Naive B cell (primary cell): ENCODE measurements around the gene CEP164. TPM values are rescaled to one million over a fixed set of nuclear protein-coding genes. Genes with fewer than 3 reads are reported as not detected.

Source experiments
- ATAC-seq, 2 donors: fragments of 150-1000 bp; cut with Tn5 transposase; 2 replicates each; pipeline ENCODE4 v1.10.0; 2021; ENCODE audit warnings: low read depth in 2 of 2, mild to moderate bottlenecking in 2 of 2, moderate library complexity in 2 of 2
- DNase-seq: peaks from one replicate; pipeline ENCODE4 v3.0.0; 2022
- H3K27ac Mint-ChIP-seq, 6 donors: one replicate each; pipeline ENCODE4 v1.8.0; 2020 to 2022; ENCODE audit warnings: mild to moderate bottlenecking in 6 of 6, mixed read lengths in 6 of 6, moderate library complexity in 5 of 6, inconsistent platforms in 2 of 6
- H3K27me3 Mint-ChIP-seq, 3 donors: one replicate each; pipeline ENCODE4 v1.8.0; 2021 to 2022; ENCODE audit warnings: mixed read lengths in 3 of 3, mild to moderate bottlenecking in 1 of 3
- H3K36me3 Mint-ChIP-seq, 2 donors: one replicate each; pipeline ENCODE4 v1.8.0; 2020 to 2022; ENCODE audit warnings: mixed read lengths in 2 of 2, inconsistent platforms in 1 of 2, mild to moderate bottlenecking in 1 of 2
- H3K4me1 Mint-ChIP-seq, 3 donors: one replicate each; pipeline ENCODE4 v1.8.0; 2020 to 2022; ENCODE audit warnings: mixed read lengths in 3 of 3, inconsistent platforms in 1 of 3, mild to moderate bottlenecking in 1 of 3, moderate library complexity in 1 of 3
- H3K4me3 Mint-ChIP-seq, 8 donors: one replicate each; pipeline ENCODE4 v1.8.0; 2020 to 2022; ENCODE audit warnings: mild to moderate bottlenecking in 8 of 8, mixed read lengths in 8 of 8, moderate library complexity in 8 of 8, inconsistent platforms in 2 of 8
- H3K9me3 Mint-ChIP-seq, 7 donors: one replicate each; pipeline ENCODE4 v1.8.0; 2020 to 2022; ENCODE audit warnings: mixed read lengths in 7 of 7, mild to moderate bottlenecking in 5 of 7, inconsistent platforms in 2 of 7, moderate library complexity in 1 of 7
- polyA plus RNA-seq, 6 donors: library from polyadenylated mRNA; unstranded; fragments of 300-500 nt; fragmentation: Illumina TruSeq; gene quantifications; one replicate each; pipeline ENCODE4 v1.2.3, GENCODE V29; 2021; ENCODE audit warnings: low read depth in 6 of 6

The CEP164 gene
- polyA plus RNA-seq, 6 donors from 2014 or later = 4.7 to 24.4 (median 13.6) TPM

GRCh38 chr11:117415358-117415896 is 87.8 kb downstream of the CEP164 start:
- Mint-ChIP-seq H3K4me3 (no peak overlapping the region), H3K27ac (no peak overlapping the region), H3K27me3 (no peaks in the 10 kb centered on the region), H3K4me1 (no peaks in the 10 kb centered on the region), H3K9me3 (no peaks in the 10 kb centered on the region), H3K36me3 (peaks cover 9 to 17% of the 10 kb centered on the region in 2 donors)
- DNase-seq (no peak), ATAC-seq (no peak)

DNA sequence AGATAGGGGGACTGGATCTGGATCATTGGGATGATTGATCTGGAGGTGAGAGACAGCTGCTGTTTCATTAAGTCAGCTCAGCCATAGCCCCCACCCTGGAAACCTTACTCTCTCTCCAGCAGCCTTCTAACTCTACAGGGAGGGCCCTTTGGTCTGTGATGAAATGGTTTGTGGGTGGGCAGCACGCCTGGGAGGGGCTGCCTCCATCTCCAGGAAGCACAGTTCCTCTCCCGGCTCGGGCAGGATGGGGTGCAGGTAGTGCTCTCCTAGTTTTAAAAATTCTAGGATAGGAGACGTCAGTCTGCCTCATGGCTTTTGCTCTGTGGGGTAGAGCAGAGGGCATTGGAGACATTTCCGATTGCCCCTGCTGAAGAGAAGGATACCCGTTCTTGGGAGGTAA is 89.7 kb downstream of the CEP164 start:
- Mint-ChIP-seq H3K36me3 (peaks cover 8 to 9% of the 10 kb centered on the region in 2 donors), H3K27ac (no peak overlapping the region), H3K9me3 (no peaks in the 10 kb centered on the region), H3K4me3 (no peak overlapping the region), H3K4me1 (no peaks in the 10 kb centered on the region), H3K27me3 (peaks cover 0 to 7% (median 0%) of the 10 kb centered on the region in 3 donors)
- no peak for DNase-seq
- no peak for ATAC-seq

DNA sequence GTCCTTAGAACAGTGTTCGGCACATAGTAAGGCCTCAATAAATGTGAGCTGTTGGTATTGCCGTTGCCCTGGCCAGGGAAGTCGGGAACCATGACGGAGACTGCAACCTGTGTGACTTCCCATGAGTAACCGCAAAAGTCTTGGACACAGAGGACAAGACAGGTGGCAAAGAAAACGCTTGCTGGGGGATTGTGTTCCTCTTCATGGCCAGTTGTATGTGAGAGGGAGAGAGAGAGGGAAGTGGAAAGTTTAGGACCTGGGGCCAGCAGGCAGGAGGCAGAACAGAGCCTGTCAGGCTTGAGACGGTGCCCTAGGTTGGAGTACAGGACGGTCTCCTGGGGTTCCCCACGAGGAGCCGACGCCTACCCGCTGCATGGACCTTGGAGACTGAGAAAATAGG is 90.2 kb downstream of the CEP164 start:
- H3K27me3 Mint-ChIP-seq = peaks cover 0 to 9% (median 0%) of the 10 kb centered on the region in 3 donors

DNA sequence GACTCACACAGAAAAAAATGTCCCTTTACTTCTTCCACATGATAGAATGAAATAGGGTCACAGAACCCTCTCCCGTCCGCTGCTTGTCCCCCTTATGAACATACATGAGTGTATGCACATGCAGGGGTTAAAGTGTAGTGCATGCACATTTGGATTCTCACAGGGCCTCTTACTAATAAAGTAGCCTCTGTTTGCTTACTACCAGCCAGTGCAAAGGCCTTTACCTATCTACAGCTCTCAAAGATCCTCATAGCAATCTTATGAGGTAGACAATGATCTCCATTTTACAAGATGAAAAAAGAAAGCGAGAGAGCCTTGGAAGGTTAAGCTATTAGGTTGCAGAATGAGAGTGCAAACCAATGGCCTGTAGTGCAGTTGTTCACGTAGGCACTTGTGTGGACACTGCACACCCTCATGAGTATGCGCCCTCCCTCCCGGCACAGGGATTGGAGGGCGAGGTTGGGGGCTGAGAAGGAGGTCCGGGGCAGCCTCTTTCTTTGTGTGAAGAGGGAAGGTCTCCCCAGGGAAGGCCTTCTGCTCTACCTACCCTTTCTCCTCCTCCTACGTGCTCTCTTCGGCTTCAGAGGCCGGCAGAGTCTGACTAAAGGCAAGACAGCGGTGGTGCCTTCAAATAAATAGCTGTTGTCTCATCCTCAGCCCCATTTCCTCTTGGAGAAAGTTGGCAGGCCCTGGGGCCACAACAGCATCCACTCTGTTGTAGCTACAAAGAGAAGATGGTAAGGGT is 91.3 kb downstream of the CEP164 start:
- Mint-ChIP-seq H3K36me3 (no peaks in the 10 kb centered on the region), H3K9me3 (no peaks in the 10 kb centered on the region), H3K27me3 (peaks cover 3 to 19% (median 3%) of the 10 kb centered on the region in 3 donors), H3K4me3 (no peak overlapping the region), H3K27ac (no peak overlapping the region), H3K4me1 (no peaks in the 10 kb centered on the region)
- no peak for DNase-seq
- ATAC-seq = no peak

More for the DNA sequence above, 90.2 kb downstream of the CEP164 start:
- H3K4me1 Mint-ChIP-seq = no peaks in the 10 kb centered on the region
- no peaks in the 10 kb centered on the region for H3K9me3 Mint-ChIP-seq
- H3K4me3 Mint-ChIP-seq = no peak overlapping the region
- H3K36me3 Mint-ChIP-seq = peaks cover 7 to 9% of the 10 kb centered on the region in 2 donors
- DNase-seq (no peak), ATAC-seq (no peak)
- peak overlapping the region in 1 of 6 donors; percentile 44 for H3K27ac Mint-ChIP-seq

DNA sequence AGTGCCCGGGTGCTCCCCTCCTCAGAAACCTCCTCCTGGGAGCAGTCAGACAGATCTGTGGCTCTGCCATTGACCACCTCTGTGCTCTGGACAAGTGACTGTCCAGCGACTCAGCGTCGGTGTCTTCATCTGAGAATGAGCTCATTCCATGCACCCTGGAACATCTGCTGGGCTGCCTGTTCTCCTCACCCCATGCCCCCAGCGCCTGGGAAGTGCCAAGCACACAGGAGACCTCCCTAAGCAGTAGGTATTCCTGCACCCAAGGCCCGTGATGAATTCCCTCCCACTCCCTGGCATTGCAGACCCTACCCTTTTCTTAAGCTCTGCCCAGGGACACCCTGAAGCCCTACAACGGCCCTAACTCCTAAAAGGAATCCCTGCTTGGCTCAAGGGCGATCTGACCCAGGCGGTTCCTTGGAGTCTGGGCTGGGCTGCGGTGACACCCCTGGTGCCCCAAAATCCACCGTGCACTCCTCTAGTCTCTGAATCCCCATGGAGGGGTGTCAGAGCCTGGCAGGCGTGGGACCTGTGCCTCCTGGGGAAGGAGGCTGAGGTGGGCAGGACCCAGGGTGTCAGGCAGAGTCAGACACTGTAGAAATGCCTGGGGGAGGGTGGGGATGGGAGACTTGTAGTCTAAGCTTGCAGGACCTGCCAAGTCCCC is 92.0 kb downstream of the CEP164 start:
- no peak overlapping the region for H3K4me3 Mint-ChIP-seq
- no peak overlapping the region for H3K27ac Mint-ChIP-seq
- no peak for DNase-seq
- no peaks in the 10 kb centered on the region for H3K4me1 Mint-ChIP-seq
- no peaks in the 10 kb centered on the region for H3K9me3 Mint-ChIP-seq
- no peak for ATAC-seq
- H3K36me3 Mint-ChIP-seq = no peaks in the 10 kb centered on the region
- peaks cover 7 to 25% (median 8%) of the 10 kb centered on the region in 3 donors for H3K27me3 Mint-ChIP-seq

GRCh38 chr11:117420143-117420485 is 92.5 kb downstream of the CEP164 start:
- Mint-ChIP-seq H3K27me3 (peaks cover 8 to 29% (median 11%) of the 10 kb centered on the region in 3 donors), H3K4me1 (no peaks in the 10 kb centered on the region), H3K9me3 (no peaks in the 10 kb centered on the region), H3K4me3 (no peak overlapping the region), H3K27ac (no peak overlapping the region), H3K36me3 (no peaks in the 10 kb centered on the region)
- ATAC-seq (no peak), DNase-seq (no peak)

DNA sequence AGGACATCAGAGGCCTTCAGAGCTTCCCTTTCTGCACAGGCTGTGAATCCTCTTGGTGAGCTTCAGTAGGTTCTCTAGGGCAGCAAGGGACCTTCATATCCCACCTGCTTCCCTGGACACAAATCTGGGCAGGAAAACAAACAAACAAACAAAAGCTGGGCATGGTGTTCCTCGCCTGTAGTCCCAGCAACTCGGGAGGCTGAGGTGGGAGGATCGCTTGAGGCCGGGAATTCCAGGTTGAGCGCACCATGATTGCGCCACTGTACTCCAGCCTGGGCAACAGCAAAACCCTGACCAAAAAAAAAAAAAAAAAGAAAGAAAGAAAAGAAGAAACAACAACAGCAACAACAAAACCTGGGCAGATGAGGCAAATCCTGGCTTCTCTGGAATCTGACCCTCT is 92.9 kb downstream of the CEP164 start:
- DNase-seq (no peak), ATAC-seq (no peak)
- no peaks in the 10 kb centered on the region for H3K9me3 Mint-ChIP-seq
- no peak overlapping the region for H3K4me3 Mint-ChIP-seq
- no peak overlapping the region for H3K27ac Mint-ChIP-seq
- H3K4me1 Mint-ChIP-seq = no peaks in the 10 kb centered on the region
- no peaks in the 10 kb centered on the region for H3K36me3 Mint-ChIP-seq
- H3K27me3 Mint-ChIP-seq = peaks cover 9 to 29% (median 11%) of the 10 kb centered on the region in 3 donors

DNA sequence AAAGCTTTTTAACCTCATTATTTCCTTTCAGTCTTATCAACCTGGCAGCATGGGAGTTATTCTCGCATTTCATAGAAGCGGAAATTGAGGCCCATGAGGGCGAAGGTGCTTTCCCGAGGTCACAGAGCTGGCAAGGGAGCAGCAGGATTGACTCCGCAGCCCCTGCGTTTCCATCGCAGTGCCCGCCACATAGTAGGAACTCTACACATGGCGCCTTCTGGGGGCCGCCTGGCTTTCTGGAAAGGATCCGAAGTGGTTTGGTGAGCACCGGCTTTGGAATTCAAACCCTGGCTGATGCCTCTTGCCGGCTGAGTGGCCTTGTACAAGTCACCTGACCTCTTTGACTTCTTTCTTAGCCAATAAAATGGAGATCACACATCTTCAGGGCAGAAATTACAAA is 93.4 kb downstream of the CEP164 start:
- DNase-seq (no peak), ATAC-seq (no peak)
- H3K4me3 Mint-ChIP-seq = no peak overlapping the region
- H3K27me3 Mint-ChIP-seq = peaks cover 11 to 29% (median 13%) of the 10 kb centered on the region in 3 donors
- H3K36me3 Mint-ChIP-seq = no peaks in the 10 kb centered on the region
- H3K9me3 Mint-ChIP-seq = no peaks in the 10 kb centered on the region
- H3K4me1 Mint-ChIP-seq = peaks cover 0 to under 1% (median 0%) of the 10 kb centered on the region in 3 donors
- no peak overlapping the region for H3K27ac Mint-ChIP-seq

- DNase-seq = no peak
- no peaks in the 10 kb centered on the region for H3K9me3 Mint-ChIP-seq
- H3K27me3 Mint-ChIP-seq = peaks cover 16 to 29% (median 16%) of the 10 kb centered on the region in 3 donors
- no peaks in the 10 kb centered on the region for H3K36me3 Mint-ChIP-seq
- no peak for ATAC-seq
- no peak overlapping the region for H3K4me3 Mint-ChIP-seq
- peaks cover 0 to 5% (median 2%) of the 10 kb centered on the region in 3 donors for H3K4me1 Mint-ChIP-seq
- no peak overlapping the region for H3K27ac Mint-ChIP-seq
Observed at GRCh38 chr11:117421476-117421875, 93.8 kb downstream of the CEP164 start.

GRCh38 chr11:117423046-117423575 is 95.5 kb downstream of the CEP164 start:
- H3K9me3 Mint-ChIP-seq = no peaks in the 10 kb centered on the region
- ATAC-seq (no peak), DNase-seq (no peak)
- peaks cover 0 to 12% (median 9%) of the 10 kb centered on the region in 3 donors for H3K4me1 Mint-ChIP-seq
- peaks cover 24 to 35% (median 24%) of the 10 kb centered on the region in 3 donors for H3K27me3 Mint-ChIP-seq
- no peak overlapping the region for H3K4me3 Mint-ChIP-seq
- no peak overlapping the region for H3K27ac Mint-ChIP-seq
- H3K36me3 Mint-ChIP-seq = no peaks in the 10 kb centered on the region

- Mint-ChIP-seq H3K9me3 (no peaks in the 10 kb centered on the region), H3K27ac (no peak overlapping the region), H3K4me3 (no peak overlapping the region), H3K4me1 (peaks cover 0 to 12% (median 9%) of the 10 kb centered on the region in 3 donors), H3K27me3 (peaks cover 24 to 35% (median 24%) of the 10 kb centered on the region in 3 donors), H3K36me3 (no peaks in the 10 kb centered on the region)
- DNase-seq (no peak), ATAC-seq (no peak)
Observed at GRCh38 chr11:117424781-117425180, 97.1 kb downstream of the CEP164 start.

GRCh38 chr11:117425679-117426296 is 98.1 kb downstream of the CEP164 start:
- H3K36me3 Mint-ChIP-seq = no peaks in the 10 kb centered on the region
- ATAC-seq = no peak
- peak overlapping the region in 1 of 8 donors; percentile 52 for H3K4me3 Mint-ChIP-seq
- DNase-seq = no peak
- H3K4me1 Mint-ChIP-seq = peaks cover 0 to 12% (median 9%) of the 10 kb centered on the region in 3 donors
- H3K27ac Mint-ChIP-seq = no peak overlapping the region
- H3K9me3 Mint-ChIP-seq = no peaks in the 10 kb centered on the region
- H3K27me3 Mint-ChIP-seq = peaks cover 24 to 35% (median 24%) of the 10 kb centered on the region in 3 donors

- Mint-ChIP-seq H3K27ac (no peak overlapping the region), H3K4me1 (peaks cover 0 to 12% (median 9%) of the 10 kb centered on the region in 3 donors), H3K9me3 (no peaks in the 10 kb centered on the region), H3K4me3 (peak overlapping the region in 1 of 8 donors; percentile 52), H3K27me3 (peaks cover 24 to 31% (median 24%) of the 10 kb centered on the region in 3 donors), H3K36me3 (no peaks in the 10 kb centered on the region)
- peak; percentile 38 for DNase-seq
- peak in 1 of 2 donors; percentile 28 for ATAC-seq
Observed at GRCh38 chr11:117426297-117426685, 98.6 kb downstream of the CEP164 start.
